Left forelimb (tissue), 1 donor: Measurements from ENCODE around the gene ZNF76.
"Not testable (repeated sequence)": the region's sequence is repeated elsewhere in the genome, so short reads cannot be mapped to it uniquely, and the experiment has no call there.

Source experiments
- DNase-seq: peaks from one replicate; pipeline ENCODE4 v3.0.0-alpha.2; 2018; ENCODE audit warnings: low spot score

ZNF76 gene

GRCh38 chr6:35330541-35331119 is 71.1 kb downstream of the ZNF76 start:
- no peak for DNase-seq

- DNase-seq, result not testable (repeated sequence)
Observed at GRCh38 chr6:35332074-35332887, 72.7 kb downstream of the ZNF76 start.

GRCh38 chr6:35341557-35341956 is 82.0 kb downstream of the ZNF76 start:
- DNase-seq, result no peak

GRCh38 chr6:35342258-35343091 is 82.9 kb downstream of the ZNF76 start, which contains the start of gene PPARD:
Gene PPARD (plus strand): TSS chr6:35342558. CDS start chr6:35411088, 68,530 bp downstream.
- peak; percentile 99 for DNase-seq

DNA sequence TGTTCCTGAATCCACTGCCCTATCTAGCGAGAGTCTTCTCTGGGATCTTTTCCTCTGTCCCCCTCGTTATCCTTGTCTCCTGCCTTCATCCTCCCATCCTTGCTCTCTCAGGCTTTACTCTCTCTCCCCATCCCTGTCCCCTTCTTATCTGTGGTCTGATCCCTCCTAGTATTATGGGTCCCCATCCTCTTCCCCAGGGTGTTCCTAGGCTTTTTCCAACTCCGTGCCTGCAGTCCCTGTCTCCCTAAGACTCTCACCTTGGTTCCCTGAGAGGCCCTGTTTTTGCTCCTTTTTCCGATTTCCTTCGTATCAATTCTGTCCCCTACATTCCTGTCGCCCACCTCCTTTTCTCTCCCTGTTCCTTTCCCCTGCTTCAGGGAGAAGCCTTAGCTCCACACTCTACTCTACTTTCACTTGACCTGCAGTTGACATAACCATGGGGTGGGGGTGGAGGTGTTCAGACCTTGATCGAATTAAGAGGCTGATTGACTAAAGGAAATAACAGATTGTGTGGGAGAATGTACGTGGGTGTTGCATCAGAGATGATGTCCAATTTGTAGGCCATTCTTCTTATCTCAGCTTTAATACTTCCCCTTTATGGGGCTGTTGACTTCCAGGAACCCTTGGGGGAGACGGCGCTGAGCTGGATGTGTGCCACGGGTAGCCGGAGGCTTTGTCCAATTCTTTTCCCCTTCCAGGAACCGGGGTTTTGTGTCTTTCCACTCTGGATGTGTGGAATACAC is 83.7 kb downstream of the ZNF76 start:
- no peak for DNase-seq

DNA sequence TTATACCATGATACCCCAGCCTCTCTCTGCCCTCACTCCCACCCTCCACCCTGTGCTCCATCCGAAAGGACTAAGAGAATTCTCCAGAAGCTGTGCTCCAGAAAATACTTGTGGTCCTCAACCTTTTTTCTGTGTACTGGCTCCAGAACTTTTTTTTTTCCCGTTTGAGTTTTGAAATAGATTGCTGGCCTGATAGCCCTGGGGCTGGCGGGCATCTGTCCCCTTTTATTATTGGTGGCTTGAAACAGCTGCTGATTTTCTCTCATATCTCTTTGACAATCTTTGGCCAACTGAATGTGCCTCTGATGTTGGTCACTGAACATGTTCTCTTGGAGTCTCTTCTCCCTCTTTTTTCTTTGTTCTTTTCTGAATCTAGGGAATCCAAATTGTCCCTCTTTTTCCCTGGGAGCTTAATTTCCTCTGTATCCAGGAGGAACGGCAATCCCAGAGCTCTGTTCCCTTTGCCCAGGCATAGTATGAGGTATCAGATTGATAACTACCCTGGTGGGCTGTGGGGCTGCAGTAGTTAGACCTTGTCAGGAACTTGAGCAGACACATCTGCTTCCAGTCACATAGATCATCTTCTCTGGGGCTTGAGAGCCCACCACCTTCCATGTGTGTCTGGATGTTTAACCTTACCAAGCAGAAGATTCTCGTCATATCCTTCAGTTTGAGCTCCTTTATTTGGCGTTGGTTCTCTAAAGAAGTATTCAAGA is 84.5 kb downstream of the ZNF76 start:
- no peak for DNase-seq
